HUES64 (cell line): ENCODE results near the gene FBXO17.
A peak's percentile ranks its signal among the peaks of the same experiment; 100 is the strongest.
"Not testable (repeated sequence)": the region's sequence is repeated elsewhere in the genome, so short reads cannot be mapped to it uniquely, and the experiment has no call there.

Experiments
- H3K27ac ChIP-seq: 2 replicates; pipeline ENCODE4 v1.7.0; 2013; ENCODE audit warnings: low read depth, low read length, inconsistent platforms
- H3K27me3 ChIP-seq: 2 replicates; pipeline ENCODE4 v1.6.1; 2013; ENCODE audit warnings: mild to moderate bottlenecking, low read length; ENCODE audit not compliant: insufficient read depth
- H3K36me3 ChIP-seq: 2 replicates; pipeline ENCODE4 v1.6.1; 2013; ENCODE audit warnings: mild to moderate bottlenecking, low read length; ENCODE audit not compliant: insufficient read depth
- H3K4me1 ChIP-seq: 2 replicates; pipeline ENCODE4 v1.6.1; 2013; ENCODE audit warnings: mild to moderate bottlenecking, low read length, moderate library complexity; ENCODE audit not compliant: insufficient read depth
- H3K4me3 ChIP-seq: 2 replicates; pipeline ENCODE4 v1.5.1; 2013; ENCODE audit warnings: mild to moderate bottlenecking, low read length, moderate library complexity
- H3K9ac ChIP-seq: 2 replicates; pipeline ENCODE4 v1.6.1; 2013; ENCODE audit warnings: mild to moderate bottlenecking, low read depth, low read length
- H3K9me3 ChIP-seq: 2 replicates; pipeline ENCODE4 v1.6.1; 2013; ENCODE audit warnings: low read depth, low read length; ENCODE audit not compliant: insufficient read depth
- WGBS: fragments of 150-250, 120-280 bp; methylation state at CpG from one replicate; pipeline ENCODE4 v1.1.7; 2013; ENCODE audit warnings: missing lambda C conversion rate; 5-methylcytosine and 5-hydroxymethylcytosine counted together

FBXO17 gene

DNA sequence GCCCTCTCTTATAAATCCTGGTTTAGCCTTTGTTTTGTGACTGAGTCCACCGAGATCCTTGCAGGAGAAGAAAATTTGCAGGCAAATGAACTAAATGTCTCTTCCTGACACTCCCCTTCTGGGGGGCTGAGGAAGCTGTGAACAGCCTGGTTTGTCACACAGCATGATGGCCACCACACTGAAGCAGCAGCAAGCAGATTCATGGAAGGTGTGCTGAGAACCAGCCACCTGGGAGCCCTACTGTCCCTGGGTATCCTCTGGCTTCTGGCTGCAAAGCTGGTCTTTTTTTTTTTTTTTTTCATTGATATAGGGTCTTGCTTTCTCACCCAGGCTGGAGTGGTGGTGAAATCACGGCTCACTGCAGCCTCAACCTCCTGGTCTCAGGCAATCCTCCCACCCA lies 33.6 kb downstream of the FBXO17 start:
- no peak overlapping the region for H3K4me3 ChIP-seq
- no peaks in the 10 kb centered on the region for H3K9me3 ChIP-seq
- no peak overlapping the region for H3K27ac ChIP-seq
- H3K9ac ChIP-seq = no peak overlapping the region
- 77% methylated on average over 2 of the region's 2 CpGs for WGBS
- no peaks in the 10 kb centered on the region for H3K27me3 ChIP-seq
- peaks cover 15% of the 10 kb centered on the region; the same call in 1 of the 2 replicates for H3K36me3 ChIP-seq
- no peaks in the 10 kb centered on the region for H3K4me1 ChIP-seq

DNA sequence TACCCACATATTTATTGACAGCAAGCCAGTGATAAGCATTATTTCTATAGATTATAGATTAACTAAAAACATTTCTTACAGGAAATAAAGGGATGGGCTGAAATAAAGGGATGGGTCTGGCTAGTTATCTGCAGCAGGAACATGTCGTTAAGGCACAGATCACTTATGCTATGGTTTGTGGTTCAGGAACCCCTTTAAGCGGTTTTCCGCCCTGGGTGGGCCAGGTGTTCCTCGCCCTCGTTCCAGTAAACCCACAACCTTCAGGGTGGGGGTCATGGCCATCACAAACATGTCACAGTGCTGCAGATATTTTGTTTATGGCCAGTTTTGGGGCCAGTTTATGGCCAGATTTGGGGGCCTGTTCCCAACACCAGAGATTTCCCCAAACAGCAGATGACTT lies 34.1 kb downstream of the FBXO17 start:
- peaks cover 12% of the 10 kb centered on the region; the same call in 1 of the 2 replicates for H3K36me3 ChIP-seq
- not testable (repeated sequence) for H3K27ac ChIP-seq, H3K9me3 ChIP-seq, H3K4me1 ChIP-seq, H3K4me3 ChIP-seq, H3K27me3 ChIP-seq, H3K9ac ChIP-seq
- WGBS = 91% methylated on average over 5 of the region's 5 CpGs

- Histone ChIP-seq H3K27me3 (no peaks in the 10 kb centered on the region), H3K4me3 (no peak overlapping the region), H3K27ac (no peak overlapping the region), H3K9ac (no peak overlapping the region), H3K9me3 (0 out of 2 replicates have a peak, but pooled peaks cover under 1% of the 10 kb centered on the region), H3K36me3 (peaks cover 5% of the 10 kb centered on the region; the same call in 1 of the 2 replicates), H3K4me1 (no peaks in the 10 kb centered on the region)
- 87% methylated on average over 5 of the region's 5 CpGs for WGBS
Observed at GRCh38 chr19:38939957-38940356, 35.6 kb downstream of the FBXO17 start.

DNA sequence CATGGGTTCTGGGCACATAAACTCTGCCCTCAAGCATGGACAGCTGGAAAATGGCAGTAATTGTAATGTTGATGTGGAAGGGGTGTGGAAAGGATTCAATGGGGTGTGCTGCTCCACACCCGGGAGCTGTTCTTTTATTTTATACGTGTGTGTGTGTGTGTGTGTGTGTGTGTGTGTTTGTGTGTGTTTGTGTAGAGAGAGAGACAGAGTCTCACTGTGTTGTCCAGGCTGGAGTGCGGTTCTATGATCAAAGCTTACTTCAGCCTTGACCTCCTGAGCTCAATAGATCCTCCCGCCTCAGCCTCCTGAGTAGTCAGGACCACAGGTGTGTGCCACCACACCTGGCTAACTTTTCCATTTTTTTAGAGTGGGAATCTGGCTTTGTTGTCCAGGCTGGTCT lies 42.0 kb downstream of the FBXO17 start:
- Histone ChIP-seq H3K4me1 (peaks cover 3% of the 10 kb centered on the region; the same call in 1 of the 2 replicates), H3K4me3 (no peak overlapping the region), H3K27ac (no peak overlapping the region), H3K36me3 (peaks cover 32% of the 10 kb centered on the region), H3K9ac (no peak overlapping the region), H3K27me3 (no peaks in the 10 kb centered on the region), H3K9me3 (peaks cover 12% of the 10 kb centered on the region; the same call in 1 of the 2 replicates)
- 91% methylated on average over 4 of the region's 4 CpGs for WGBS

DNA sequence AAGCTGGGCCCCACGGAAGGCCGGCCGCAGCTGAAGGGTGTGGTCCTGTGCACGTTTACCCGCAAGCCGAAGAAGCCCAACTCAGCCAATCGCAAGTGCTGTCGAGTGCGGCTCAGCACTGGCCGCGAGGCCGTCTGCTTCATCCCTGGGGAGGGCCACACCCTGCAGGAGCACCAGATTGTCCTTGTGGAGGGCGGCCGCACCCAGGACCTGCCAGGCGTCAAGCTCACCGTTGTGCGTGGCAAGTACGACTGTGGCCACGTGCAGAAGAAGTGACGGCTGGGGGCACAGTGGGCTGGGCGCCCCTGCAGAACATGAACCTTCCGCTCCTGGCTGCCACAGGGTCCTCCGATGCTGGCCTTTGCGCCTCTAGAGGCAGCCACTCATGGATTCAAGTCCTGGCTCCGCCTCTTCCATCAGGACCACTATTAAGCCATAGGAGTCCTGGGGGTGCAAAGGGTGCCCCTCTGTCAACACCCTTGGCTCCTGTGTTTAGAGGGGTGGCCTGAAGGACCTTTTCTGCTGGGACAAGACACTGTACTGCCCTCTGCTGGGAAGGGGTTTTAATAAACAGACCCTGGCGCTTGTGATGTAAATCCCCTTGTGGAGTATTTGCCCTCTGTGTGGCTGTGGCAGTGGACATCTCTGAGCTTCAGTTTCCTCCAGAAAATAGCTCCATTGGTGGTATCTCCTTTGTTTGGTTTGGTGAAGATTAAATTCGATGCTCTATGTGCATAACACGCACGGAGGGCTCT lies 42.9 kb downstream of the FBXO17 start:
- H3K27me3 ChIP-seq = no peaks in the 10 kb centered on the region
- H3K9me3 ChIP-seq = peaks cover 12% of the 10 kb centered on the region; the same call in 1 of the 2 replicates
- H3K4me1 ChIP-seq = peaks cover 3% of the 10 kb centered on the region; the same call in 1 of the 2 replicates
- WGBS = 96% methylated on average over 29 of the region's 29 CpGs
- no peak overlapping the region for H3K4me3 ChIP-seq
- no peak overlapping the region for H3K9ac ChIP-seq
- peaks cover 38% of the 10 kb centered on the region for H3K36me3 ChIP-seq
- H3K27ac ChIP-seq = no peak overlapping the region

DNA sequence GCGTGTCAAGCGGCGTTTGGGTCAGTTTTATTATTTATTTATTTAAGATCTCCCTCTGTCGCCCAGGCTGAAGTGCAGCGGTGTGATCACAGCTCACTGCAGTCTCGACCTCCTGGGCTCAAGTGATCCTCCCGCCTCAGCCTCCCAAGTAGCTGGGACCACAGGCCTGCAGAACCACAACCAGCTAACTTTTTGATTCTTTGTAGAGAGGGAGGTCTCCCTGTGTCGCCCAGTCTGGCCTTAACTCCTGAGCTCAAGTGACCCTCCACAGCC lies 44.1 kb downstream of the FBXO17 start:
- Histone ChIP-seq H3K27ac (no peak overlapping the region), H3K4me3 (peak overlapping the region; percentile 78), H3K9me3 (peaks cover 12% of the 10 kb centered on the region; the same call in 1 of the 2 replicates), H3K9ac (peak overlapping the region; percentile 95), H3K36me3 (peaks cover 38% of the 10 kb centered on the region), H3K4me1 (peaks cover 3% of the 10 kb centered on the region; the same call in 1 of the 2 replicates), H3K27me3 (no peaks in the 10 kb centered on the region)
- WGBS = 32% methylated on average over 8 of the region's 8 CpGs

DNA sequence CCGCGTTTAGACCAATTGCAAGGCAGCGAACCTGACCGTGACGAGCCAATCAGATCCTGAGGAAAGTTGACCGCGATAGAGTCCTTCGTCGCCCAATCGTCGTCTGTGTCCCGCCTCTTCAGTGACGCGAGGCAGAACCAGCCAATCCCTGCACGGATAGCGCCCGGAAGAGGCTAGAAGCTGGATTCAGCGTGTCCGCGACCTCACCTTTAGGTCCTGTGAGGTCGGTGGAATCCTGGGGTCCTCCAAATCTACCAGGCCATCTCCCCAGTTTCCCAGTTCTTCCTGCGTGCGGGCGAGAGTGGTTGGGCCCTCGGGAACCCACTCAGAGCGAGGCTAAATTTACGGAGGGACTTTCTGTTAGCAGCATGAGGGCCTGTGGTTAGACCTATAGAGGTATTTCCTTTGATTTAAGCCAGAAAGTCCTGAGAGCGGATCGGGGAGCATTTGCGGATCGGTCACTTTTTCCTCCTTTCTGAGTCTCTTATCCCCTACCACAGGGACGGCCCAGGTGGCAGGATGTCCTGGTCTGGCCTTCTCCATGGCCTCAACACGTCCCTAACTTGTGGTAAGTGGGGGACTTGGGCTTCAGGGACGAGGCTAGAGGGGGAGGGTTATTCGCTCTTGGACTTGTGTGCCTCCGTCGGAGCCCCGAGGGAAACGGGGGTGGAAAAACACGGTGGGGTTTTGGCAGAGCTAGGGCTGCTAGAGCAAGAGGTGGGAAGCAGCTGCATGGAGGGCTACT lies 44.6 kb downstream of the FBXO17 start, which contains the start of gene MRPS12:
Gene MRPS12 (plus strand): TSS at position 169 of the 745 bp plus-strand sequence. CDS start 351 bp downstream, at position 520.
- peaks cover 12% of the 10 kb centered on the region; the same call in 1 of the 2 replicates for H3K9me3 ChIP-seq
- under 1% methylated on average over 40 of the region's 40 CpGs for WGBS
- peak within 1 kb of the TSS; percentile 95 for H3K27ac ChIP-seq
- H3K27me3 ChIP-seq = no peaks in the 10 kb centered on the region
- peaks cover 3% of the 10 kb centered on the region; the same call in 1 of the 2 replicates for H3K4me1 ChIP-seq
- H3K4me3 ChIP-seq = peak within 1 kb of the TSS; percentile 78
- peaks cover 42% of the 10 kb centered on the region for H3K36me3 ChIP-seq
- peak within 1 kb of the TSS; percentile 95 for H3K9ac ChIP-seq

DNA sequence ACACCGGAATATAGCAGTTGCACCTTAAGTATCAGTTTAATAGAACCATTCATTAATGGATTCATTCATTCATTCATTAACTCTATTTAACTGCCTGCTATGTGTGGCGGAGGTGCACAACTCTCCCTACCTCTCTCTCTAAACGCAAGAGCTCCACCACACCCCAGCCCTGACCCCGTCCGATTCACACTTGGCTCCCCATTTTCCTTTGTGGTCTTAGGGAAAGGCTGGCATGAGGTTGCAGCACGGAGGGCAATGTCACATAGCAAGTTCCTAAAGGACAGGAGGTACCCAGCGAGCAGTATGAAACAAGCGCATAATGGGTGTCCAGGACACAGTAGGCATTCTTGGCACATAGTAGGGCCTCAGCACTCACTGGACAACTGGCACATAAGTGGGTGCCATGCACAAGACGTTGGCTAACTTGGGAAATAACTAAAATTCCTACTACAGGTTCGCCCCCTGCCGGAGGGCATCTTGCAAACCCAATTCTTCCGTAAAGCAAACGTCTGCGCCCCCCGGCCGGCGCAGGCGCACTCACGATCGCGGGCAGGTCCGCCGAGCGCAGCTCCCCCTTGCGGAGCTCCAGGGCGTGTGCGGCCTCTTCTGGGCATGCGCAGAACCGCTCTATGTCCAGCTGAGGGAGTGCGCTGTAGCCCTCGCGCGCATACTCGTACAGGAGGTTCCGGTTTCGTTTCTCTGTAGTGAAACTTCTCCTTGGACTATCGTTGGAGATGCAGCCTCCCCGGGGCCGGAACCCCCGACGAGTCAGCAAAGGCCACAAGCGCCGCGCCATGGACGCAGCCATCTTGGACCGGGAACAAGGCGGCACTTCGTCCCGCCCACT lies 45.4 kb downstream of the FBXO17 start, which contains the start of gene SARS2:
Gene SARS2 (minus strand): TSS at position 835 of the 847 bp plus-strand sequence. CDS start 27 bp downstream, at position 808.
- 3% methylated on average over 49 of the region's 49 CpGs for WGBS
- peaks cover 50% of the 10 kb centered on the region for H3K36me3 ChIP-seq
- H3K27ac ChIP-seq = peak within 1 kb of the TSS; percentile 95

DNA sequence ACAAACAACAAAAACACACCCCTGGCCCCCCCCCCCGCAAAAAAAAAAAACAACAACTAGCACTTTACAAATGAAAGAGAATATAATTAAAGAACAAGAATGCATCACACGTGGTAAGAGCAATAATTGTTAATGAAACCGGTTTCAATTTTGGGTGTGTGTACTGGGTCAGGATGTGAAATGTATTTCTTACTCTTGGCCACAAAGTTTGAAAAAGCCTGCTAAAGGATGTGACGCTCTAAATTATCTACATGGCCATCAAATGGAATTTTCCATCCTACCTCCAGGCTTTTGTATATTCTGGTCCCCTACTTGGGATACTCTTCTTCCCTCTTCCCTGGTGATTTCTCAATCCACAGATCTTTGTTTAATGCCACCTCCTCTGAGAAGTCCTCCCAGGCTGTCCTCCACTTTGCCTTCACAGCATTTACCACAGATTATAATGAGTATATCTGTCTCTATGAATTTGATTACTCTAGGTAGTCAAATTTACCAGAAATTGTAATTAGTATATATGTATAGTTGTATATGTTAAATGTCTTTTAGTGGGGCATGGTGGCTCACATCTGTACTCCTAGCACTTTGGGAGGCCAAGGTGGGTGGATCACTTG lies 47.0 kb downstream of the FBXO17 start:
- Histone ChIP-seq H3K4me3 (no peak overlapping the region), H3K9me3 (0 out of 2 replicates have a peak, but pooled peaks cover 2% of the 10 kb centered on the region), H3K27me3 (no peaks in the 10 kb centered on the region), H3K9ac (no peak overlapping the region), H3K4me1 (peaks cover 3% of the 10 kb centered on the region; the same call in 1 of the 2 replicates), H3K36me3 (peaks cover 48% of the 10 kb centered on the region), H3K27ac (no peak overlapping the region)
- 96% methylated on average over 3 of the region's 4 CpGs for WGBS

More for the DNA sequence above, 45.4 kb downstream of the FBXO17 start, which contains the start of gene SARS2:
- H3K9me3 ChIP-seq = peaks cover 12% of the 10 kb centered on the region; the same call in 1 of the 2 replicates
- H3K9ac ChIP-seq = peak within 1 kb of the TSS; percentile 95
- H3K4me3 ChIP-seq = peak within 1 kb of the TSS; percentile 78
- peaks cover 3% of the 10 kb centered on the region; the same call in 1 of the 2 replicates for H3K4me1 ChIP-seq
- no peaks in the 10 kb centered on the region for H3K27me3 ChIP-seq

GRCh38 chr19:38924388-38924787 lies 51.2 kb downstream of the FBXO17 start:
- Histone ChIP-seq H3K36me3 (peaks cover 49% of the 10 kb centered on the region), H3K9ac (no peak overlapping the region)
- WGBS = 93% methylated on average over 7 of the region's 7 CpGs

More at GRCh38 chr19:38924388-38924787, 51.2 kb downstream of the FBXO17 start:
- Histone ChIP-seq H3K9me3 (no peaks in the 10 kb centered on the region), H3K4me3 (no peak overlapping the region), H3K27me3 (no peaks in the 10 kb centered on the region), H3K4me1 (no peaks in the 10 kb centered on the region), H3K27ac (no peak overlapping the region)
